GM12878 (cell line): ENCODE measurements around the gene SLC7A5.

Experiments used
- EP300 ChIP-seq, 2 experiments: fragments of 150-350 bp in 1 of 2; IDR thresholded peaks; 2 replicates each; pipeline ENCODE4 v1.6.1; 2011 to 2012; ENCODE audit warnings: low read depth in 2 of 2, low read length in 2 of 2, borderline replicate concordance in 1 of 2, improper control_type of control experiment in 1 of 2, inconsistent platforms in 1 of 2; ENCODE audit not compliant: control insufficient read depth in 1 of 2
- ESRRA ChIP-seq: IDR thresholded peaks from 2 replicates; pipeline ENCODE4 v1.6.1; 2012; ENCODE audit warnings: mild to moderate bottlenecking, low read length, improper control_type of control experiment
- EZH2 ChIP-seq: IDR thresholded peaks from 2 replicates; pipeline ENCODE4 v1.6.1; 2012; ENCODE audit warnings: low read depth, mild to moderate bottlenecking, control low read depth, inconsistent platforms, low read length, borderline replicate concordance; ENCODE audit not compliant: control insufficient read depth
- JUNB ChIP-seq: IDR thresholded peaks from 2 replicates; pipeline ENCODE4 v1.6.1; 2016; ENCODE audit warnings: antibody characterized with exemption, mild to moderate bottlenecking
- JUND ChIP-seq: IDR thresholded peaks from 2 replicates; pipeline ENCODE4 v1.6.1; 2012; ENCODE audit warnings: low read depth, mild to moderate bottlenecking, low read length, improper control_type of control experiment, moderate library complexity
- POLR2A ChIP-seq: IDR thresholded peaks from 2 replicates; pipeline ENCODE4 v1.6.1; 2011; ENCODE audit warnings: low read depth, mild to moderate bottlenecking, low read length
- RAD21 ChIP-seq: IDR thresholded peaks from 2 replicates; pipeline ENCODE4 v1.6.1; 2011; ENCODE audit warnings: mild to moderate bottlenecking, low read depth, low read length, moderate library complexity; ENCODE audit not compliant: insufficient read depth
- SRF ChIP-seq, 2 experiments: IDR thresholded peaks; 2 replicates each; pipeline ENCODE4 v1.6.1; 2011; ENCODE audit warnings: low read depth in 2 of 2, low read length in 2 of 2, mild to moderate bottlenecking in 1 of 2, moderate library complexity in 1 of 2
- SUZ12 ChIP-seq: fragments of 200-600 bp; sonication (generic); IDR thresholded peaks from one replicate; pipeline ENCODE4 v1.6.1; 2018; ENCODE audit warnings: antibody characterized with exemption, mild to moderate bottlenecking; ENCODE audit not compliant: unreplicated experiment
- ZNF24 ChIP-seq: fragments of 450-650 bp; IDR thresholded peaks from 2 replicates; pipeline ENCODE4 v1.6.1; 2017; ENCODE audit warnings: antibody characterized with exemption, mild to moderate bottlenecking
- ZNF274 ChIP-seq: IDR thresholded peaks from one replicate; pipeline ENCODE4 v1.8.0; 2011; ENCODE audit not compliant: insufficient read length, insufficient read depth
- TF ChIP-seq, protein P1 (sequence below), 3 experiments: IDR thresholded peaks in 2 of 3; conservative IDR thresholded peaks in 1 of 3; 2 replicates each; pipeline ENCODE4 v1.5.1; 2011; ENCODE audit warnings: low read depth in 3 of 3, low read length in 3 of 3, mild to moderate bottlenecking in 3 of 3, control low read depth in 2 of 3, moderate library complexity in 2 of 3, inconsistent platforms in 1 of 3, mixed read lengths in 1 of 3; ENCODE audit not compliant: control insufficient read depth in 2 of 3, insufficient read depth in 1 of 3; ENCODE audit errors: extremely low read depth in 1 of 3
- TF ChIP-seq, protein P2 (sequence below): IDR thresholded peaks from 2 replicates; pipeline ENCODE4 v1.6.1; 2012; ENCODE audit warnings: low read depth, low read length, improper control_type of control experiment
- TF ChIP-seq, protein P3 (sequence below): IDR thresholded peaks from 2 replicates; pipeline ENCODE4 v1.6.1; 2012; ENCODE audit warnings: mild to moderate bottlenecking, low read depth, low read length

DNA sequence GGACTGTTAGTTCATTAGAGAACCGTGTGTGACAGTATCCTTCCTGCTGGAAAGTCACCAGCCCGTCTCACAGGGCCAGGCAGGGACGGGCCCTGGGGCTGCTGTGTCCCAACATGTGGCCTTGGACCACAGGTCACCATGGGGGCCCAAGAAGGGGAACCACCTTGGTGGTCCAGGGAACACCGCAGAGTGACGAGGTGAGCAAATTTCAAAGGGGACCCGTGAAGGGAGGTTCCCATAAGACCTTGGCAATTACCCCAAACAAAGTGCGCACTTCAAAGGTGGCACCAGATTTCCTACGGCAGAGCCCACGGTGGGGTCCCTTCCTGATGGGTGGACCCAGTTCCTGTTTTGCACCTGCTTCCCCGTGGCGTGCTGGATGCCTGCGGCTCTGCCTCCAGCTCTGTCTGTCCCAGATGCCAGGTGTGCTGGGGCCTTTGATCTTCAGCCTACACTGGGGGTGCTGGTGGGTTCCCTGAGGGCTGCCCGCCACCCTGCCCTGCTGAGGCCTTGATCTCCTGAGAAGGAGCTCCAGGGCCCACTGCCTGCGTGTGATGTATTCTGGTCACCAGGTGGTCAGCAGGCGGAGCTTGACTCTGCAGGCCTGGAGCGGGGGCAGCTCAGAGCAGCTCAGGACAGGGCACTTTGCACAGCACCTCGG lies 27.0 kb downstream of the SLC7A5 start:
- TF ChIP-seq ESRRA (no peak), ZNF274 (no peak), RAD21 (no peak), SRF (IDR thresholded peaks at IDR 0.05; ENCODE audit: low read depth in 2 of 2, low read length in 2 of 2) (no peak), ZNF24 (no peak), SUZ12 (no peak), EZH2 (no peak), EP300 (IDR thresholded peaks at IDR 0.05; ENCODE audit: borderline replicate concordance in 1 of 2, control insufficient read depth in 1 of 2, low read depth in 2 of 2, low read length in 2 of 2) (no peak), POLR2A (no peak; the same call in 1 of the 2 replicates), JUND (no peak), JUNB (no peak)
- TF ChIP-seq, protein P1, sequence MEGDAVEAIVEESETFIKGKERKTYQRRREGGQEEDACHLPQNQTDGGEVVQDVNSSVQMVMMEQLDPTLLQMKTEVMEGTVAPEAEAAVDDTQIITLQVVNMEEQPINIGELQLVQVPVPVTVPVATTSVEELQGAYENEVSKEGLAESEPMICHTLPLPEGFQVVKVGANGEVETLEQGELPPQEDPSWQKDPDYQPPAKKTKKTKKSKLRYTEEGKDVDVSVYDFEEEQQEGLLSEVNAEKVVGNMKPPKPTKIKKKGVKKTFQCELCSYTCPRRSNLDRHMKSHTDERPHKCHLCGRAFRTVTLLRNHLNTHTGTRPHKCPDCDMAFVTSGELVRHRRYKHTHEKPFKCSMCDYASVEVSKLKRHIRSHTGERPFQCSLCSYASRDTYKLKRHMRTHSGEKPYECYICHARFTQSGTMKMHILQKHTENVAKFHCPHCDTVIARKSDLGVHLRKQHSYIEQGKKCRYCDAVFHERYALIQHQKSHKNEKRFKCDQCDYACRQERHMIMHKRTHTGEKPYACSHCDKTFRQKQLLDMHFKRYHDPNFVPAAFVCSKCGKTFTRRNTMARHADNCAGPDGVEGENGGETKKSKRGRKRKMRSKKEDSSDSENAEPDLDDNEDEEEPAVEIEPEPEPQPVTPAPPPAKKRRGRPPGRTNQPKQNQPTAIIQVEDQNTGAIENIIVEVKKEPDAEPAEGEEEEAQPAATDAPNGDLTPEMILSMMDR (IDR thresholded peaks at IDR 0.05 in 2 of 3, conservative IDR thresholded peaks at IDR 0.05 in 1 of 3; ENCODE audit: control insufficient read depth in 2 of 3, extremely low read depth in 1 of 3, insufficient read depth in 1 of 3, low read depth in 3 of 3, low read length in 3 of 3), result no peak
- TF ChIP-seq, protein P2, sequence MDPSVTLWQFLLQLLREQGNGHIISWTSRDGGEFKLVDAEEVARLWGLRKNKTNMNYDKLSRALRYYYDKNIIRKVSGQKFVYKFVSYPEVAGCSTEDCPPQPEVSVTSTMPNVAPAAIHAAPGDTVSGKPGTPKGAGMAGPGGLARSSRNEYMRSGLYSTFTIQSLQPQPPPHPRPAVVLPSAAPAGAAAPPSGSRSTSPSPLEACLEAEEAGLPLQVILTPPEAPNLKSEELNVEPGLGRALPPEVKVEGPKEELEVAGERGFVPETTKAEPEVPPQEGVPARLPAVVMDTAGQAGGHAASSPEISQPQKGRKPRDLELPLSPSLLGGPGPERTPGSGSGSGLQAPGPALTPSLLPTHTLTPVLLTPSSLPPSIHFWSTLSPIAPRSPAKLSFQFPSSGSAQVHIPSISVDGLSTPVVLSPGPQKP, result no peak
- TF ChIP-seq, protein P3, sequence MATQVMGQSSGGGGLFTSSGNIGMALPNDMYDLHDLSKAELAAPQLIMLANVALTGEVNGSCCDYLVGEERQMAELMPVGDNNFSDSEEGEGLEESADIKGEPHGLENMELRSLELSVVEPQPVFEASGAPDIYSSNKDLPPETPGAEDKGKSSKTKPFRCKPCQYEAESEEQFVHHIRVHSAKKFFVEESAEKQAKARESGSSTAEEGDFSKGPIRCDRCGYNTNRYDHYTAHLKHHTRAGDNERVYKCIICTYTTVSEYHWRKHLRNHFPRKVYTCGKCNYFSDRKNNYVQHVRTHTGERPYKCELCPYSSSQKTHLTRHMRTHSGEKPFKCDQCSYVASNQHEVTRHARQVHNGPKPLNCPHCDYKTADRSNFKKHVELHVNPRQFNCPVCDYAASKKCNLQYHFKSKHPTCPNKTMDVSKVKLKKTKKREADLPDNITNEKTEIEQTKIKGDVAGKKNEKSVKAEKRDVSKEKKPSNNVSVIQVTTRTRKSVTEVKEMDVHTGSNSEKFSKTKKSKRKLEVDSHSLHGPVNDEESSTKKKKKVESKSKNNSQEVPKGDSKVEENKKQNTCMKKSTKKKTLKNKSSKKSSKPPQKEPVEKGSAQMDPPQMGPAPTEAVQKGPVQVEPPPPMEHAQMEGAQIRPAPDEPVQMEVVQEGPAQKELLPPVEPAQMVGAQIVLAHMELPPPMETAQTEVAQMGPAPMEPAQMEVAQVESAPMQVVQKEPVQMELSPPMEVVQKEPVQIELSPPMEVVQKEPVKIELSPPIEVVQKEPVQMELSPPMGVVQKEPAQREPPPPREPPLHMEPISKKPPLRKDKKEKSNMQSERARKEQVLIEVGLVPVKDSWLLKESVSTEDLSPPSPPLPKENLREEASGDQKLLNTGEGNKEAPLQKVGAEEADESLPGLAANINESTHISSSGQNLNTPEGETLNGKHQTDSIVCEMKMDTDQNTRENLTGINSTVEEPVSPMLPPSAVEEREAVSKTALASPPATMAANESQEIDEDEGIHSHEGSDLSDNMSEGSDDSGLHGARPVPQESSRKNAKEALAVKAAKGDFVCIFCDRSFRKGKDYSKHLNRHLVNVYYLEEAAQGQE, result no peak
